ENCODE data around the gene NPM1. TPM values are rescaled to one million over a fixed set of nuclear protein-coding genes. Genes with fewer than 3 reads are reported as not detected.
A peak's percentile ranks its signal among the peaks of the same experiment; 100 is the strongest.

Gene NPM1
- total RNA-seq, 1 experiment from 2014 or later, result 2,650 TPM

DNA sequence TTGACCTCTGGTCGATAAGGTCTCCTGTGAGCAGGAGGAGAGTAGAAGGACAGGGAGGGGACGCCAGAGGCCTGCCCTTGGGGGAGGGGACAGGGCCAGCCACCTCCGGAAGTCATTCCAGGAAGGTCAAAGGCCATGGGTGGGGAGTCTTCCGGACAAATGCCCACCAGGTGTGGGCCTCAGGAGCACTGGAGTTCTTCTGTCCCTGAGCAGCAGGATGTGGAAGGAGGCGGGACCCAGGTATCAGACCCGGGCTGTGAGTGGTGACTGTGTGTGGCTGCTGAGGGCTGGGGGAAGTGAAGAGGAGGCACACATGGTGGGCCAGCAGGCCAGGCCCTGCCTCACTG lies 45.7 kb downstream of the NPM1 start:
- in situ Hi-C loops (cut with HindIII; ENCODE audit: low pct_unique_long_range_greater_than_20kb, low sequenced_read_pairs), result no loop called here
- DNase-seq (ENCODE audit: low read depth), result no peak

- in situ Hi-C loops (cut with HindIII; ENCODE audit: low pct_unique_long_range_greater_than_20kb, low sequenced_read_pairs), result no loop called here
- no peak for DNase-seq (ENCODE audit: low read depth)
Measured at GRCh38 chr5:171433982-171434676, 46.5 kb downstream of the NPM1 start.

GRCh38 chr5:171434874-171435273 lies 47.2 kb downstream of the NPM1 start:
- in situ Hi-C loops (cut with HindIII; ENCODE audit: low pct_unique_long_range_greater_than_20kb, low sequenced_read_pairs), result no loop called here
- DNase-seq (ENCODE audit: low read depth), result no peak

DNA sequence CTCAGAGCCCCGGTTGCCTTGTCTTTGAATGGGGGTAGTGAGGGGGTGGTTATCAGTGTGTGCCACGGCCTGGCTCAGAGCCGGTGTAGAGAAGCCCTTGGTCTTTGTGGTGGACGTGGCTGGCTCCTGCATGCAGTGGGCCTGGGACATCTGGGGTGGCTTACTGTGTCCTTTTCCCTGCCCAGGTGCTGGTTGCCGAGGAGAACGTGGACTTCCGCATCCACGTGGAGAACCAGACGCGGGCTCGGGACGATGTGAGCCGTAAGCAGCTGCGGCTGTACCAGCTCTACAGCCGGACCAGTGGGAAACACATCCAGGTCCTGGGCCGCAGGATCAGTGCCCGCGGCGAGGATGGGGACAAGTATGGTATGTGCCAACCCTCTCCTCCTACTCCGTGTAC lies 48.3 kb downstream of the NPM1 start:
- DNase-seq (ENCODE audit: low read depth), result no peak
- in situ Hi-C loops (cut with HindIII; ENCODE audit: low pct_unique_long_range_greater_than_20kb, low sequenced_read_pairs), result no loop called here

DNA sequence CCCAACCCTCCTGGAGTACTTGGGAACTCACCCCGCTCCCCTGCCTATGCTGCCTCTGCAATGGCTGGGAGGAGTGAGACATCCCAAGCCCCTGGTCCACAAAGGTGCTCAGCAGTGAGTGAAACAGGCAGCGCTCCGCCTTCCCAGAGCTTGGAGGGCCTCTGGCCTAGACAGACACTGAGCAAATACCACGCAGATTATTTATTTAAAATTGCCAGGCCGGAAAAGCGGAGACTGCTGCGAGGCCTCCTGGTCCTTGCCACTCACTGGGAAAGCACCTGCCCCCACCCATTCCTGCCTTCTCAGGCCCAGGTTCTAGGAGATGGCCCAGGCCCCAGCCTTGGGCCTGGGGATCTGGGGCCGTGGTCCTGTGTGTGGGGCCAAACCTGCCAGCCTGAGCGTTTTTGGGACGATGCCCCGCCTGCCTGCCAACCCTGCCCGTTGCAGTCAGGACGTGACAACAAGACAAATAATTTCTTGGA lies 49.2 kb downstream of the NPM1 start:
- no peak for DNase-seq (ENCODE audit: low read depth)
- in situ Hi-C loops (cut with HindIII; ENCODE audit: low pct_unique_long_range_greater_than_20kb, low sequenced_read_pairs), result no loop called here

- DNase-seq (ENCODE audit: low read depth), result no peak
- in situ Hi-C loops (cut with HindIII; ENCODE audit: low pct_unique_long_range_greater_than_20kb, low sequenced_read_pairs), result no loop called here
Measured at GRCh38 chr5:171437286-171437821, 49.7 kb downstream of the NPM1 start.

GRCh38 chr5:171438738-171439137 lies 51.1 kb downstream of the NPM1 start:
- DNase-seq (ENCODE audit: low read depth), result no peak
- in situ Hi-C loops (cut with HindIII; ENCODE audit: low pct_unique_long_range_greater_than_20kb, low sequenced_read_pairs), result no loop called here

- in situ Hi-C loops (cut with HindIII; ENCODE audit: low pct_unique_long_range_greater_than_20kb, low sequenced_read_pairs), result no loop called here
- DNase-seq (ENCODE audit: low read depth), result no peak
Measured at GRCh38 chr5:171441246-171441791, 53.7 kb downstream of the NPM1 start.

- in situ Hi-C loops (cut with HindIII; ENCODE audit: low pct_unique_long_range_greater_than_20kb, low sequenced_read_pairs), result no loop called here
- no peak for DNase-seq (ENCODE audit: low read depth)
Measured at GRCh38 chr5:171442287-171443042, 54.8 kb downstream of the NPM1 start.

- peak; percentile 33 for DNase-seq (ENCODE audit: low read depth)
- in situ Hi-C loops (cut with HindIII; ENCODE audit: low pct_unique_long_range_greater_than_20kb, low sequenced_read_pairs), result no loop called here
Measured at GRCh38 chr5:171444582-171444981, 56.9 kb downstream of the NPM1 start.

DNA sequence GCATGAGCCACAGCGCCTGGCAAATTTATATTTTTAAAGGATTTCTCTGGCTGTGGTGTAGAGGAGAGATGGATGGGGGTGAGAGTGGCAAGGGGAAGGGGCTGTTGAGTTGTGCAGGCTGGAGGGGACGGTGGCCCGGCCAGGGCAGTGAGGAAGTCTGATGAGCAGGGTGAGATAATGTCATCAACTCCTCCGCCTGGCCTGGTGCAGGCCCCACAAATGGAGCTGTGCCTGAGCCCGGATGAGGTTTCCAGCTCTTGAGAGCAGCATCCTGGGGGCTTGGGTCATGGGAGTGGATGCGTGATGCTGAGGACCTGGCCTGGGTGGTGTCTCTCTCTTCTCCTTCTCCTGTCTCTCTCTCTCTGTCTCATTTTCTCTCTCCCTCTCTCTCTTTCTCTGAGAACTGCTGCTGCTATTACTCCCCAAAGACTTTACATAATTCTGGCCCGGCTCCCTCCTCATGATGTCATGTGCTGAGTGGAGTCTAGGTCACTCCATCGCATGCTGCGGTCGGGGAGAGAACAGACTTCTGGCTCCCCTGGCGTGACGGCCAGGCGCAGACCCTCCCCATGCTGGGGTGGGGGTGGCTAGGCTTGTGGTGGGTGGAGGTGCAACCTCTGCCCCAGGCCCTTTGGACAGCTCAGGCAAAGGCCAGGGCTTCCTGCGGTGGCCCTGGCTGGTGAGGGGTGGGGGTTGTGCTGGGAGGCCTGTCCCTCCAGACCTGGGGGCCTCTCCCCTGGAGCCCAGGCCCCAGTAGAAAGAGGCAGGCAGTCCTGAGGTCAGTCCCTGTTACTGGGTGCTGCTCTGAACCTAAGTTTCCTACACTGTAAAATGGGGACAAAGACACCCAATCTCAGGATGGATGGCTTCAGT lies 58.2 kb downstream of the NPM1 start:
- in situ Hi-C loops (cut with HindIII; ENCODE audit: low pct_unique_long_range_greater_than_20kb, low sequenced_read_pairs), result no loop called here

DNA sequence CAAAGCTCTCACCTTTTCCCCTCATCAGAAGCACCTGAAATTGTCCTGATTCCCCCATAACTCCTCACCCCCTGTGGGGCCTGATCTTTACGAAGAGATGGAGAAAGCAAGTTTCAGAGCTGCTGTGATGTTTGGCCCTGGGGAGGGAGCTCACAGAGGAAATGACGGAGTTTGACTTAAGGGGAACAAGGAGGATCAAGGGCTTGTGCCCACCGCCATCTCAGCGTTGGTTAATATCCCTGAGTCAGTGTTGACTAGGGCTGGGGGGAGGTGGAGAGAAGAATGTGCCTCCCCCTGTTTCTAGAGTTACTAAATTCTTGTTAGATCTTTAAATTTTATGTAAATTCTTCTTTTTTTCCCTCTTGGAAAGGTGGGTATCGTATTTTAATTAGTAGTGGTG lies 59.6 kb downstream of the NPM1 start:
- in situ Hi-C loops (cut with HindIII; ENCODE audit: low pct_unique_long_range_greater_than_20kb, low sequenced_read_pairs), result no loop called here
- DNase-seq (ENCODE audit: low read depth), result no peak

More for the DNA sequence above, 58.2 kb downstream of the NPM1 start:
- DNase-seq (ENCODE audit: low read depth), result no peak

DNA sequence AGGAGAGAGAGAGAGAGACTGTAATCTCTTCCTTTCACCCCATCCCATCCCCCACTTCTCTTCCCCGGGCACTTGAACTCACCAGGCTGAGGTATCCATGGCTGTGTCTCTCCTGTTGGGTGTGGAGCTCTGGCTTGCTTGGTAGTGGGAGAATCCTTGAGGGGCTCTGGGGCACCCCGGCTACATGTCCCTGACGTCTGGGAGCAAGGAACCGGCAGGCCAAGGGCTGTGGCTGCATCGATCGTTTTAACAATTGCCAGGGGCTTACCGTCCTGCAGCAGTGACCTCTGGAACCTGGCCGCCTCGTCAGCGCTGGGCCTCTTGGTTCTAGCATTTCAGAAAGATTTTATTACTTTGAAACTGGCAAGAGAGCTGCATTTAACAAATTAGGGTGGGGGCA lies 61.8 kb downstream of the NPM1 start:
- in situ Hi-C loops (cut with HindIII; ENCODE audit: low pct_unique_long_range_greater_than_20kb, low sequenced_read_pairs), result no loop called here
- DNase-seq (ENCODE audit: low read depth), result no peak

- peak; percentile 58 for DNase-seq (ENCODE audit: low read depth)
- in situ Hi-C loops (cut with HindIII; ENCODE audit: low pct_unique_long_range_greater_than_20kb, low sequenced_read_pairs), result no loop called here
Measured at GRCh38 chr5:171450423-171451331, 63.0 kb downstream of the NPM1 start.

GRCh38 chr5:171451421-171451820 lies 63.8 kb downstream of the NPM1 start:
- no peak for DNase-seq (ENCODE audit: low read depth)
- in situ Hi-C loops (cut with HindIII; ENCODE audit: low pct_unique_long_range_greater_than_20kb, low sequenced_read_pairs), result no loop called here

- DNase-seq (ENCODE audit: low read depth), result no peak
- in situ Hi-C loops (cut with HindIII; ENCODE audit: low pct_unique_long_range_greater_than_20kb, low sequenced_read_pairs), result no loop called here
Measured at GRCh38 chr5:171453056-171453725, 65.5 kb downstream of the NPM1 start.

DNA sequence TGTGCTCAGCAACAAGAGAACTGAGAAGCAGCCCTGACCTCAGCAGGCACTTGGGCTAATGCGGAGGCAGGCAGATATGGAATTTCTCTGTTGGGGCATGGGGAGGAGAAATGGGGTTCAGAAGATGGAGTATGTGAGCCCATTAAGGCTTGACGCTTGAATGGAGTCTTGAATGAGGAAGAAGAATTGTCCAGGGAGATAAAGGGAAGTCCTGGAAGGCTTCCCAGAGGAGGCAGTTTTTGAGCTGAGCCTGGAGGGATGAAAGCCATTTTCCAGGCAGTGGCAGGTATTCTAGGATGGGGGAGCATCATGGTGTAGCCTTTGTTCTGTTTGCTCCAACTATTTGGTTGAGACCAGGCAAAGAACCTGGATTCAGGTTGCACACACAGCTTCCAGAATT lies 66.3 kb downstream of the NPM1 start:
- in situ Hi-C loops (cut with HindIII; ENCODE audit: low pct_unique_long_range_greater_than_20kb, low sequenced_read_pairs), result no loop called here
- DNase-seq (ENCODE audit: low read depth), result no peak
